ENCODE measurements around the gene MORN2. TPM values are rescaled to one million over a fixed set of nuclear protein-coding genes. Genes with fewer than 3 reads are reported as not detected.
A peak's percentile ranks its signal among the peaks of the same experiment; 100 is the strongest.

The MORN2 gene
- total and polyA plus RNA-seq, 2 of the 13 experiments (the other 11 are each of a cell fraction or from before 2014, with no cell fraction given) = 7.0 to 28.0 TPM

DNA sequence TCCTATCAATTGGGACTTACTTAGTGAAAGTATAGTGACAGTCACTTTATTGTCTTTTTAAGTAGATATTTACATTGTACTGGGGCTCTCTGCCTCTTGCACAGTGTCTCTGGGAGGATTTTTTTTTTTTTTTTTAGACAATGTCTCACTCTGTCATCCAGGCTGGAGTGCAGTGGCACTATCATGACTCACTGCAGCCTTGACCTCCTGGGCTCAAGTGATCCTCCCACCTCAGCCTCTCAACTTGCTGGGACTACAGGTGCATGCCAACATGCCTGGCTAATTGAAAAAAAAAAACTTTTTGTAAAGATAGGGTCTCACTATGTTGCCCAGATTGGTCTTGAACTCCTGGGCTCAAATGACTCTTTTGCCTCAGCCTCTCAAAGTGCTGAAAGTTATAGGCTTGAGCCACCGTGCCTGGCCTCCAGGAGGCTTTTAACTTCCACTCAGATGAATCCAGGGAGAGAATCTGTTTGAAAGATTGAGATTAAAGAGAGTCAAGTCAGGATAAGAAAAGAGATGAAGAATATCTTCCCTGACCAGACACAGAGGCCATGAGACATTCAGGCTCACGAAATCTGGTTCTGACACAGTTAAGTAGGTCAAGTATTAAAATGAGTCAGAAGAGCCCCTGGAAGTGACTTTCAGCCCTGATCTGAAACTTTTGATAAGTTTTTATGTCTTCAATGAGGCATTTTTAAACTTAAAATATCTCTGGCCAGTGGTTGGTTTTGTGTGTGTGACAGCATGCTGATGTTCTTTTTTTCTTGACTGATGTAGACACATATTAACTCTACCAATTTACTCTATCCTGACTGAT lies 32.2 kb downstream of the MORN2 start (continued):
- TF ChIP-seq MAFF (IDR thresholded peaks at IDR 0.05; ENCODE audit: low read depth, low read length) = no peak
- TF ChIP-seq TEF (CRISPR knock-in tag; IDR thresholded peaks at IDR 0.05) = no peak
- no peak for TF ChIP-seq ZNF761 (CRISPR knock-in tag; conservative IDR thresholded peaks at IDR 0.05)
- TF ChIP-seq RCOR2 (CRISPR knock-in tag; IDR thresholded peaks at IDR 0.05) = peak; percentile 94
- TF ChIP-seq ZNF335 (CRISPR knock-in tag; IDR thresholded peaks at IDR 0.05) = no peak
- TF ChIP-seq SRY (CRISPR knock-in tag; IDR thresholded peaks at IDR 0.05) = no peak
- TF ChIP-seq WIZ (CRISPR knock-in tag; IDR thresholded peaks at IDR 0.05) = no peak
- no peak for TF ChIP-seq ZNF615 (CRISPR knock-in tag; IDR thresholded peaks at IDR 0.05; ENCODE audit: borderline replicate concordance)
- TF ChIP-seq ZNF557 (CRISPR knock-in tag; IDR thresholded peaks at IDR 0.05) = no peak
- no peak for TF ChIP-seq ZNF660 (CRISPR knock-in tag; IDR thresholded peaks at IDR 0.05; ENCODE audit: borderline replicate concordance, low read depth)
- TF ChIP-seq TBX3 (IDR thresholded peaks at IDR 0.05; ENCODE audit: borderline replicate concordance) = peak; percentile 53; the same call in 1 of the 2 replicates
- peak; percentile 63 for TF ChIP-seq HDAC1 (CRISPR knock-in tag; IDR thresholded peaks at IDR 0.05)
- TF ChIP-seq ATF4 (CRISPR knock-in tag; IDR thresholded peaks at IDR 0.05) = peak in 1 of 2 experiments; percentile 40; a peak in 1 of 4 replicates
- no peak for TF ChIP-seq ARID4A (CRISPR knock-in tag; IDR thresholded peaks at IDR 0.05; ENCODE audit: borderline replicate concordance)
- TF ChIP-seq ERF (CRISPR knock-in tag; IDR thresholded peaks at IDR 0.05) = 0 out of 2 replicates have a peak, but pooled peaks have one; percentile 55
- TF ChIP-seq SMC3 (IDR thresholded peaks at IDR 0.05; ENCODE audit: low read length) = no peak
- peak; percentile 24; the same call in 1 of the 2 replicates for TF ChIP-seq YEATS2 (CRISPR knock-in tag; IDR thresholded peaks at IDR 0.05; ENCODE audit: borderline replicate concordance)
- no peak for TF ChIP-seq ZNF737 (CRISPR knock-in tag; IDR thresholded peaks at IDR 0.05; ENCODE audit: borderline replicate concordance)
- TF ChIP-seq ZNF564 (CRISPR knock-in tag; IDR thresholded peaks at IDR 0.05) = no peak
- TF ChIP-seq, protein P1, sequence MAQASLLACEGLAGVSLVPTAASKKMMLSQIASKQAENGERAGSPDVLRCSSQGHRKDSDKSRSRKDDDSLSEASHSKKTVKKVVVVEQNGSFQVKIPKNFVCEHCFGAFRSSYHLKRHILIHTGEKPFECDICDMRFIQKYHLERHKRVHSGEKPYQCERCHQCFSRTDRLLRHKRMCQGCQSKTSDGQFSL (CRISPR knock-in tag; IDR thresholded peaks at IDR 0.05) = no peak
- TF ChIP-seq SP4 (CRISPR knock-in tag; IDR thresholded peaks at IDR 0.05) = no peak
- TF ChIP-seq ZNF589 (CRISPR knock-in tag; conservative IDR thresholded peaks at IDR 0.05) = no peak
- 0 out of 2 replicates have a peak, but pooled peaks have one; percentile 18 for TF ChIP-seq ELF3 (CRISPR knock-in tag; IDR thresholded peaks at IDR 0.05)
- no peak for TF ChIP-seq AGO1 (IDR thresholded peaks at IDR 0.05; ENCODE audit: low read depth, low read length, poor library complexity, severe bottlenecking)
- TF ChIP-seq ZMYM3 (CRISPR knock-in tag; IDR thresholded peaks at IDR 0.05) = peak; percentile 97
